Esophagus mucosa (tissue), 1 donor: ENCODE data around the gene VSX1. TPM values are rescaled to one million over a fixed set of nuclear protein-coding genes. Genes with fewer than 3 reads are reported as not detected.
A peak's percentile ranks its signal among the peaks of the same experiment; 100 is the strongest.

ENCODE experiments used
- ATAC-seq: fragments of 200-7000 bp; cut with Tn5 transposase; one replicate; pipeline ENCODE4 v1.9.1; 2020
- total RNA-seq: library from RNA; stranded (reverse); gene quantifications from one replicate; pipeline ENCODE4 v1.2.4, GENCODE V29; 2023
- donor health status: DM: yes; HTN: yes; CAD: no.

Gene VSX1
- total RNA-seq, 1 donor from 2014 or later: not detected

DNA sequence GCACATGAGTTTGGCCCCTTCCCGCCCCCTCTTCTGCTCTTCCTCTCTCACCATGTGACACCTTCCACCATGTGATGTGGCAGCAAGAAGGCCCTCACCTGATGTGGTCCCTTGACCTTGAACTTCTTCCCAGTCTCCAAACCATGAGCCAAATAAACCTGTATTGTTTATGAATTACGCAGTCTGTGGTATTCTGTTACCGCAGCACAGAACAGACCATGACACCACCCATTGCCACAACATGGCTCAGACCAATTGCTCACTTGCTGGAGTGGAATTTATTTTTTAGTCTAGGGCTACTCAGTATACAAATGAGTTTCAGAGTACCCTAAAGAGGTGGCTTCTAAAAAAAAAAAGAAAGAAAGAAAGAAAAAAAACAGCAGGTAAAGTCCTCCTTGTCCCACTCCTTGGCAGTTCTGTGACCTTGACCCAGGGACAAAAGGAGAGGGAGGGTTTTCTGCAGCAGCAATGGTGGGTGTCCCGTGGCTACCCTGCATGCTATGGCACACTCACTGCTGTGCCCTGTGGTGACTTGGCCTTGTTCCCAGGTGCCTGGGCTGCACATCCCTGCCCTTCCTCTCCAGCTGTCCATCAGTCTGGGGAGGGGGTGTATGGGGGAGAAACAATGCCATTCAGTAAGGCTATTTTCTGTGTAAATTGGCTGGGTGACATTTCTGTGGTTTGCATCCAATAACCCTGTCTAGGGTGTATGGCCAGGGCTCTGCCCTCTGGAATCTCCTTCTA, 5.4 kb upstream of the VSX1 start:
- no peak for ATAC-seq

DNA sequence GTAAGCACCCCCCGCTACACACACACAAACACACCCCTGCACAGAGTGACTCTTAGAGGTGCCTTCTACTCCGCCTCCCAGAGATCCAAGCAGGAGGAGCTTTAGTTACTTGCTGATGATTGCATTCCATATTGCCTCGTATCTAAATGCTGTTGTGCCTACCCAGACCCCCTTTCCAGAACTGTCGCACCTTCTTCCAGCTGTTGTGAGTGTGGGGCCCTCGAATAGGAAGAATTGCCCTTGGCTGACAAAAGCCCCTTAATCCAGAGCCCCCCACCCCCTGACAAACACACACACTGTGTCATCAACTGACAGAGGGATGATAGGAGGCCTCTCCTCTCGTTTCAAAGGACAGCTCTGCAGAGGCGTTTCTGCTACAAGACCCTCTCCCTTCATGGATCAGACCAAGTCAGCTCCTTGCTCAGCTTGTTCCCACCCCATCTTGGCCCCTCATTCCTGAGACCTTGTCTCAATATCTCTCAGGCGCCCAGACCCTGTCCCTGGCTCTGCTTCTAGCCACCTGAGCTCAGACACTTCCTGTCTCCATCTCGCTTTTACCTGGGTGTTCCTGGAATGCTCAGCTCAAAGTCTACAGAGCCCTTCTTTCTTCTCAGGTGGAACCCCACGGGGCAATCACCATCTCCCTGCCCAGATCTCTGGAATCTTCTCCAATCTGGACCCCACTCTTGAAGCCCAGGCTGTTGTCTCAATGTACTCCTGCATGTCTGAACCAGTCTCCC, 4.0 kb upstream of the VSX1 start:
- ATAC-seq: no peak

DNA sequence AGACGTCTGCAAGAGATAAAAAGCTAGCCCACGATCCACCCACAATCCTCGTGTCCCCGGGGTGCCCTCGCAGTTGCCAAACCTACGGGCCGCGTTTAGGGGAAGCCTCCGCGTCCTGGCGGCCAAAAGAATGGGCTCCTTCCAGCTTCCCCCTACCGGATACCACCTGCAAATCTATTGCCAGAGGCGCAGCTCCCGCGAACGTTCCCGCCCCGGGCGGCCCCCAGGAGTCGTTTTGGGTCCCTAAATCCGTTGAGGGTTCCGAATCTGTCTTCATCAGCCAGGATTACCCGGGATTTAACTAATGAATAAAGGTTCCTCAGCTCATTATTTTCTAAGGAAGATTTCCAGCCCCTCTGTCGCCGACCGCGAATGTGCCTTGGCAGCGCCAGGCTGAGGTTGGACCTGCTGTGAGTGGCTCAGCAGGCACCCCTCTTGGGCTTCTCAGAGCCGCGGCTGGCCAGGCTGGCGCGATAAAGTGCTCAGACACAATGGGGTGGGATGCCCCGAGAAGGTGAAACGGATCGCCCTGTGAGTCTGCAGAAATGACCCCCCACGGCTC, 2.8 kb upstream of the VSX1 start:
- no peak for ATAC-seq

DNA sequence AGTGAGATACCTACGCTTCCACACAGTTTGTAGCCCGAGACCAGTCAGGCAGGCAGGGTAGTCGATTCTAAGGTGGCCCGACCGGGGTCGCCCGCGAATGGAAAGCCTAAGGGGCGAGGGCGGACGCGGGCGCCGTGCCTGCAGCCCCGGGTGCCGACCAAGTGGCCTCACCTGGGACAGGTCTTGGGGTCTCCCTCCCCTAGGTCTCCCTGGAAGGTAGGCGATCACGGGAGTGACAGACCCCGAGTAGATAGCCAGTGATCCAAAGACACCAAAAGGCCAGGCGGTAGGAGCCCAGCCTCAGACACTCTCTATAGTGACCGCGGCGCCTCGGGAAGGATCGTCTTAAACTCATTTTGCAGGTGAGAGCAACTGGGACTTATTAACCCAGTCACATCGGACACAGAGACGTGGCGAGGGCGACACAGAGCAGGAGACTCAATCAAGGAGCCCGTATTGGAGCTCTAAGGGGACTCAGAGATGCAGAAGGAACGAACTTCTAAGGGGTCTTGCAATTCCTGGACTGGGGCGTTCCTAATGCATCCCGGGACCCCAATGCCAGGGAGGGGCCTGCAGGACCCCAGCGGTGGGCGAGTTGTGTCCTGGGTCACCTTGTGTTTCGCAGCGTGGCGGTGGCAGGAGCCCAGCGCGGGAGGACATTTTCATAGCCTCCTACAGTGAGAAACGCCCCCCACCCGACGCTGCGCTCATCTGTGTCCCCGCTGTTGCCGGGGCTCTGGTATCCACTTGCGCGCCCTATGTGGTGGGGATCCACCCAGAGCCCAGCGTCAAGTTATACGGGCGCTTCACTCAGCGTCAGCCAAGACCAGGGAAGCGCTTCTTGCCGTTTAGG, 2.1 kb upstream of the VSX1 start:
- peak; percentile 24 for ATAC-seq

DNA sequence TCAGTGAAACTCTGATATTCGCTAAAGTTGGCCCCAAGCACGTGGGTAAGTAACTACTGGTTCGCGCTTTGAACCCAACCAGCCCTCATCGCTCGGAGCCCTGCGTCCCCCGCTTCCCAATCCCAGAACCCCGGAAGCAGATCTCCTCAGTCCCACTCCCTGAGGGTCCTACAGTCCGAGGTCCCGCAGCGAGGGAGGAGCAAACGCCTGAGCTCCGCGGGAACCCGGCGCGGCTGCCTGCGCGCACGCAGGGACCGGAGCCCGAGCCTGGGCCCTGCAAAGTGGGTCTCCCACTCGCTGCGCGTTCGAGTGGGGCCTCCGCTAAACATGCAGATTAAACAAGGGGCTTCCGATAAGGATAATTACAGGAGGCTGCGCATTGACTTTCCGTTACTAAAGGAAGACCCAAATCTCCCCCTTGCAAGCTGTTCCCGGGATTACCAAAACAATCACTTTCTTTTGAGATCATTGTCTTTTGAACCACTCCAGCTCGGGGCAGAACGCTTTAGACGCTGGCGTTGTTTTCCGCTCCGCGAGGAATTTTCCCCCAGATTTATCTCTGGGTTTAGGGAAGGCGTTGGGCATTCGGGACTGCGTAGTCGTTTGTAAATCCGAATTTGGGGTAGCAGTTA, 1.3 kb upstream of the VSX1 start:
- no peak for ATAC-seq

DNA sequence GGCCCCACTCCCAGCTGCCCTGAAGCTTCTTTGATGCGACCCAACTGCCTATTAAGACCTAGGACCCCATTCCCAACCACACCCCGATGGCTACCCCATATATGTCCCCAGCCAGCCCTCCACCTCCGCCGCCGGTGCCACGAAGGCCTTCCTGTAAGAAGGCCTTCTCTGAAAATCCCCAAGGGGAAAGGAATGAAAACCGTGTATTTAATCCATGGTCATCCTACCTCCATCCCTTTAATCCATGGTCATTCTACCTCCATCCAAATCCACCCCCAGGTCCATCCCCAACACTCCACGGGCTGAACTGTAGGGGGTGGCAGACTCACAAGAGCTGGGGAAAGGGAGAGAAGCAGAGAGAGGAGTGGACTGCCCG, 545 bp upstream of the VSX1 start:
- no peak for ATAC-seq

DNA sequence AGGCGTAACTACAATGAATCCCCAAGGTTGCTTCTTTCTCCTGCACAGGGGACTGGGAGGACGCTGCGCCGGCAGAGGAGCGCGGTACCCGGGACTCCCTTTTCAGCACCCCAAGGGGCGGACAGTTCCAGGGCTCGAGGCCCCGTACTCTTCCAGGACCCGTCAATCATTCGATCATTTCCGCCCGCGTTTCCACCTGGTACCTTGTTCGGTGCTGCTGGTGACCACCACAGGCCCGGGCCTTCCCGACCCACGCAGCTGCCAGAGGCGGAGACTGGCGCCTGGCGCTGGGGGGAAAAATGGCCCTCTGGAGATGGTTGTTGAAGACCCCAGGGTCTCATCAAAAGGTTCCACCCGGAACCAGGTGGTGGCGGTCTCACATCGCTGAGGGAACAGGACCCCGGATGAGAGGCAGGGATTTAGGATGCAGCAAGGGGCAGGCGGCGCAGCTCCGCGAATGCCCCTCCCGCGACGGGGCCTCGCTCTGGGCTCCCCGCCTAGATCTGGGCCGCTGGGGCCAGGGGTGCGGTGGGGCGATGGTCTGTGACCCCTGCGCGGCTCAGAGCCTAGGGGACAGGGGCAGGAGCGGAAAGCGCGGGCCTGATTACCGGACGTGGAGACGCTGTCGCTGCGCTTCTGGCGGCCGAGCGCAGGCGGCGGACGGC, 744 bp downstream of the VSX1 start:
- ATAC-seq: no peak

DNA sequence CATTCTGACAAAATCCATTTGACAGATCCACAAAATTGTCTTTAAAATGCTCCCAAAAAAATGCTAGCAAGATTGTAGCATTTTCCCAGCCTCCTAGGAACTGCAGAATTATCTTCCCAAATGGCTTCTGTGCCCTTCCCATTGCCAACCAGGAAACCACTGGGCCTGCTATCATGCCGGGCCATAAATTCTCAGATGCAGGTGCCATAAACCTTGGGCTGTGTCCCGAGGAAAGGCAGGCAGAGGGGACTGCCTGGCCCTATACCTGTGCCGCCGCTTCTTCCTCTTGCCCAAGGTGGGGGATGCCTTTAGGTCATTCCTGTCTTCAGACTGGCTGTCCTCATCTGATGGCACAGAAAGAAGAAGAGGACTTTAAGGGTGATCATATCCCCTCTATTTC, 2.8 kb downstream of the VSX1 start:
- ATAC-seq: no peak

DNA sequence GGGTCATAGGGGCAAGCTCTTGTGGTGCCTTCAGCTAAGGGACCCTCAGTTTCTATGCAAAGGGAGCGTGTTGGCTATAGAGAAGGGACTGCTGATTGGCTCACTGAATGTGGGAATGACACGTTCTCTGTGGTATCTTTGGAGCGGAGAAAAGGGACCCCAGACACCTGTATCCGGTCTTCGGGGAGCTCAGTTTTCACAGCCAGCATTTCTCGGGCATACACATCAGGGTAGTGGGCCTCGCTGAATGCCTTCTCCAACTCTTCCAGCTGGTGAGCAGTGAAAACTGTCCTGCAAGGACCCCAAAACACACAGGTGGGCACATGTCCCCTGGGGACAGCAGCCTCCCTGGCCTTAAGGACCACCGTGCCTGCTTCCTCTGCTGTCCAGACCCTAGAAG, 3.3 kb downstream of the VSX1 start:
- no peak for ATAC-seq

DNA sequence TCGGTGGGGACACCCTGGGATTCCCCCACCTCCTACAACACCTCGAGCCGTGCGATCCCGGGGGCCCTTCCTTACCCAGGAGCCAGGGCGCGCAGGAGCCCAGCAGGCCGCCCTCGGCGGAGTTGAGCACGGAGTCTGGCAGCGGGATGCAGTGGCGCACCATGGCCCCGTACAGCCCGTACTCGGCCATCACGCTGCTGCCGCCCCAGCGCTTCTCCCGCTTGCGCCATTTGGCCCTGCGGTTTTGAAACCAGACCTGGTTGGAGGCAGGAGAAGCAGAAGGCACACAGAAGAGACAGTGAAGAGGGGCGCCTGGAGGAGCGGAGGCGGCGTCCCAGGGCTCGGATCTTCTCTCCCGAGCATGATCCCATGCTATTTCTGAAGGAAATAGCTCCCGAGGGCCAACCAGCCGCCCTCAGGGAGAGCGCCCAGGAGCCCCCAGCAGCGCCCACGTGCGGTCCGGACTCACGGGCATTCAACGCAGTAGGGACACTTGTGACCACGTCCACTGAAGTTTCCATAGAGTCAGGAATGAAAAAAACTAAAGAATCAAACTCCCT, 4.3 kb downstream of the VSX1 start:
- ATAC-seq: peak; percentile 37

DNA sequence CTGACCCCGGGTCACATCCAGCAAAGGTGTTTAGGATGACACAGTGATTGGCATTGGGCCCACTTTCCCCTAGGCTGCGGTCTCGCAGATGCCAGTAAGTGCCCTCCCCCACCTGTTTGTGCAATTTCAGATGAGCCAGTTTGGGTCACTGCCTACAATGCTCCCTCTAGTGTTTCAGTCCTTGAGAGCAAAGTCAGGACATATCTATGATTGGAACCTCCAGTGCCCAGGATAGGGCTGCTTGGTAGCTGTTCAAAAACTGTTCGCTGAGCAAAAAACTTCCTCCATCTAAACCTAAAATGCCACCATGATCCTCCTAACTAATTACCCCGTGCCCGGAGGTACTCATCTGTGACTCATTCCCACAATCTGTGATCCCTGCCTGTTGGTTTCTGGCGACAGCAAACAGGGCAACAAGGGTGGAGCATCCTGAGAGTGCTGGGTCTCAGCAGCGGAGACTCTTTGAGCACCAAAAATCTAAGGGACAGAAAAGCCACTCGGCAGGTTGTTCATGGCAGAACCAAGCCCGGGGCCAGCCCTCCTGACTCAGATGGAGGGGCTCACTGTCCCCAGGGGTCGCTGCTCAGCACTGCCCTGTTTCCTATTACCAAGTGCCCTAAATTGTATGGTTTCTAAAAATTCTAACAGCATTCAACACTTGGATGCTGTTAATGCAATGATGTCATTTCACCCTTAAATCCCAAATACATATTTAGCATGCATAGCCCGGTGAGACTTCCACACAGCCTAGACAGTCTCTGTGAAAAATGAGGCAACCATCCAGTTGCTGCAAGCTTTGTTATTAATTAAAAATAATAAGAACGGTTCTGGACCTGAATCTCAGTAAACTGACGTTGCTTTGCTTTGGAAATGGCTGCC, 5.0 kb downstream of the VSX1 start:
- peak; percentile 53 for ATAC-seq

DNA sequence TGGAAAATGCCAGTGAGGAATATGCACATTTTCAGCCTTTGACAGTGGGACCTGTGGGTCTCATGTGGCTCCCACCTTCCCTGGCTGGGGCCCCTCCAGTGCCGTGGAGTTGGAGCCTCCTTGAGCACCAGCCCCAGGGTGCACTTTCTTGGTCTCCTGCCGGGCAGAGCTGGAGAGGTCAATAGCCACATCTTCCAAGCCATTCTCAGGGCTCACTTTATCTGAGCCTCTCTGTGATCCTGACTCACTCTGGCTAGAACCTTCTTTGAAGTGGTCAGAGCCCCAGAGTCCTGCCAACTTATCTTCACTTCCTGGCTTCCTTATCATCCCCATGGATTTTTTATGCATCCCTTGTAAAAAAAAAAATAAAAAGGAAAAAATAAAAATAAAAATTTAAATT, 5.7 kb downstream of the VSX1 start:
- no peak for ATAC-seq

DNA sequence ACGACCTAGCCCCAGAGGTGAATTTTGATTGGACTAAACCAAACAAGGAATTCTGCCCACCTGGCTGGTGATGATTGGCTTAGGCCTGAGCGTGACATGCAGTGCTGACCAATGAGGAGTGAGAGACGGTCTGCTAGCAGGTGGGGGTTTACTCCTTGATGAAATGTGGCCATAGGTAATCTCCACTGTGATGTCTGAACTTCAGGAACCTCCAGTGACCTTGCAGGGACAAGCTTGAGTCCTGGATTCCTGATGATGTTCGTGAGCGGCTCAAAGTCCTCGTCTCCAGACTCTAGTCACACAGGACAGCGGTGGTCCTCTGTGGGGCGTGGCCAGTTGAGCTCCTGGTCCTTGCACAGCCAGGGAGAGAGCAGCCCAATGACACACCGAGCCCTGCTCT, 8.4 kb downstream of the VSX1 start:
- ATAC-seq: no peak

DNA sequence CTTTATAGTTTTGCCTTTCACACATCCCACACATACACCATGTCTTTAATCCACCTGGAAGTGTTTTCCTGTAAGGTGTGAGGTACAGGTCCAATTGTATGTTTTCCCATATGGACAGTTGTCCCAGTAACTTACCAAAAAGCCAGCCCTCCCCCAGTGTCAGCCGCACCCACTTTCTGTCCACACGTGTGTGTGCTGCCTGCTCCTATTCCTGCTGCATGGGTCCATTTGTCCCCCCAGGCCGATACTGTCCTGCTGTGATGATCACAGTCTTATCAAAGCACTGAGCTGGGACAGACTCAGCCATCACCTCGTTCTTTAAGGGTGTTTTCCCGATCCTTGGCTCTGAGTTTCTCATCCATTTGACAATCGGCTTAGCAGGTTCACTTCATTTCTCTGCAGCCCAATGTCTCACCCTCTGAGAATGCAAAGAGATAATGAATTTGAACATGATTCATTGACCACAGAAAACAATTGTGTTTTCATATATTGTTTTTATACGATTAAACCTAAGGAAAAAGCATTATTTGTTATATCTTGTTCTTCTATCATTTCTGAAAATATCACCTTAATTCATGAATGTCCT, 9.6 kb downstream of the VSX1 start:
- ATAC-seq: no peak

DNA sequence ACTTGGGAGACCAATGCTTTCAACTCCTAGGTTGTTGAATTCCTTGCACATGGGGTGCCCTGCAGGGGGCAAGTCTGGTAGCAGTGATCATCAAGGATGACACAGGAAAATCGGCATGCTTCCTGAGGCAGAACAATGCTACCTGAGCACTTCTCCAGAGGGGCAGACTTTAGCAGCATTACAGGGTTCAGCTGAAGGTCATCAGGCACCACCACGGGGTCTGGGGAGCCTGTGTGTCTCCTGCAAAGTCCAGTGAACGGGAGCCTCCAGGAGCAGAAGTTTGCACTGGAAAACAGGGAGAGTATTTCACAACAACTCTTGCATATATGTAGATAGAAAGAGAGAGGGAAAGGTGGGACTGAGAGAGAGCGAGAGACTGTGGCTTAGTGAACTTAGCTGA, 10.2 kb downstream of the VSX1 start:
- ATAC-seq: no peak

DNA sequence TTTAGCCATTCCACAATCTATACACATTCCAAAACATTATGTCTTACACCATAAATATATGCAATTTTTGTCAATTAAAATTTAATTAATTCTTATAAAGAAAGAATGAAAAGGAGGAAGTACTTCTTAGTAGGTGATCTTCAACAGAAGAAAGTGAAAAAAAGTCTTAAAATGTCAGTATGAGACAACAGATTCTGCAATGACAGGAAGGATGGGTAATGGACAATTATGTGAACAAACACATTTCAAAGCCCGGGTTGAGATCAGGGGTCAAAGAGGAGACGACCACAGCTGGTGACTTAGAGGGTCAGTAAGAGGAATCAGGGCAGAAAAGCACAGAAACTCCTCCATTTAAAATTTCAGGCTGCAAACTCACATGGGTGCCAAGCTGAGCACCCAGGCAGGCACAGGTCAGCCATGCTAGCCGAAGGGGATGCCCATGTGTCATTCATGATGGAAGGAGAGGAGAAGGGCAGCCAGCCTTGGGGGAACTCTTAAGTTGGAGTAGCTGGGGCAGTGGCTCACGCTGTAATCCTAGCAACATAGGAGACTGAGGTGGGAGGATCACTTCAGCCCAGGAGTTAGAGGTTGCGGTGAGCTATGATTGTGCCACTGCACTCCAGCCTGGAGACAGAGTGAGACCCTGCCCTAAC, 11.0 kb downstream of the VSX1 start:
- ATAC-seq: no peak

DNA sequence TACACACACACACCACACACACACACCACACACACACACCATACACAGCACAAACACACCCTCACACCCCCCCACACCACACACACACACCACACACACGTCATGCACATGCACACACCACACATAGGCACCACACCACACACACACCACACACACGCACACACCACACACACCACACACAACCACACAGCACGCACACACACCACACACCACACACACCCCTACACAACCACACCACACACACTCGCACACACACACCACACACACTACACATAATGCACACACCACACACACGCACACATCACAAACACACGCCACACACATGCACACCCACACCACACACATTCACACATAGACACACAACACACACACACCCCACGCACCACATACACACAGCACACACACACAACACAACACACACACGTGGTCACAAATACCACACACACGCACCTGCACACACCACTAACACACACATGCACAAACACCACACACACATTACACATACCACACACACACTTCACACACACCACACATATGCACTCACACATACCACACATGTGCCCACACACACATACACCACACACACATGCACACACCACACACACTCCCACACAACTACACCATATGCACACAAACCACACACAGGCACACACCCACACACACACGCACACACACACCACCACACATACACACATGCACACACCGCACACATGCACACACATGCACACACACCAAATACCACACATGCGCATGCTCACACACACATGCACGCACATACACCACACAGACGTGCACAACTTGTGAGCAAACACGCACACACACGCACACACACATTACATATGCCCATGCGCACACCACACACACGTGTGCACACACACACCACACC, 14.6 kb downstream of the VSX1 start:
- ATAC-seq: no peak

DNA sequence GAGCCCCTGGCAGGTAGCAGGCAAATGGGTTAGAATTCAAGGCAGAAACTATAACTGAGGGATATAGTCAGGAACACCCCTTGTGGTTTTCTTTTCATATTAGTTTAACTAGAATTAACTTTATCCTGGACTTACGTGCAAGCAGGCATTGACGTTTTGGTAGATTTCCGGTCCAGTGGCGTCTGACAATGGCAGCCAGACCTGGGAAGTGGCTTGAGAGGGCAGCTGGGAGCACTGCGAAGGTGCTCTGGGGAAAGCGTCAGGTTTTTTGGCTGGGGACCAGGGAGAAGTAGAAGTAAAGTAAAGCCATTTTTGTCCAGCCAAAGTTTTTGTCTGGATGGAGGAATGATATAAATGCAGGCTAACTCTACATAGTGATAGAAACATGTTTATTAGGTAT, 15.6 kb downstream of the VSX1 start:
- ATAC-seq: no peak
